HG03175 (cell line): ENCODE data around the gene LHX2.

Source experiments
- ATAC-seq: cut with Tn5 transposase; IDR thresholded peaks from one replicate; pipeline ENCODE4 v1.9.1; 2021; ENCODE audit warnings: mild to moderate bottlenecking, moderate library complexity; ENCODE audit not compliant: unreplicated experiment

The LHX2 gene

DNA sequence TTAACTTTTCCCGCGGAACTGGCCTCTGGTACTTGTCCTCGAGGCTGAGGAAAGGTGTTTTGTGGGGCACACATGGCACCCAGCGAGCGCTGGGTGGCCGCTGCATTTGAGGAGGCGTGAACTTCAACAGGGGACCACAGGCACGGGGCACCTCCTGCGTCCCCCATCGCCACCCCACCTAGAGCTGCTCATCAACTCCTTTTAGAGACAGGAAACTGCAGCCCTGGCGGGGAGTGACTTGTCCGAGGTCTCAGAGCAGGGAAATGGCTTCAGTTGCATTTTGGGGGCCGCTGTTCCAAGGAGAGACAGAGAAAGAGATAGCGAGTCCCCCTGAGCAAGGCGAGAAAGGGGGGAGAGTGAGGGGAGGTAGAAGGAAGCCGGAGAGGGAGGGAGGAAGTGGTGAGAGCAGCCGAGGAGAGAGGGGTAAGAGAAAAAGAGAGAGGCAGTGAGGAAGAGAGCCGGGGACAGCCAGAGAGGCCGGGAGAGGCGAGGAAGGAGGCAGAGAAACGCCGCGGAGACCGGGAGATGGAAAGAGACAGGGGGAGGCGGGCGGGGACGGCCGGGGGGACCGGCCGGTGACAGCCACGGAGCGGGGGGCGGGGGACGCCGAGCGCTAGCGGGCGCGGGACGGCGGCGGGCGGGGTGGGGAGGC lies 12.5 kb upstream of the LHX2 start:
- ATAC-seq = no peak

DNA sequence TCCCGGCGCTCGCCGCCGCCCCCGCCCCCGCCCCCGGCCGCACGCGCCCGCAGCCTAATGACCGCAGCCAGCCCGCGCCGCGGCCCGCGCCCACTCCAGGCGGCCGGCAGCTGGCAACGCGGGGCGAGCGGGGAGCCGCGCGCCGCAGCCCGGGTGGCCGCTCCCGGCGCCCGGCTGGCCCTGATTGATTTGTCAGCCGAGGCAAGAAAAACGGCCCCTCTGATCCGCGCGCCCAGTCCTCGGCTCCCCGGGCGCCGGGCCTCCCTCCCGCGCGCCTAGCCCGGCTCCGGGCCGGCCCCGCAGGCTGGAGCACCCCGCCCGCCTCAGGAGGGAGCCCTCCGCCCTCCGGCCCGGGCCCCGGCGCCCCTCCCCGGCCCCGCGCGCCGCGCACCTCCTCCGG lies 11.9 kb upstream of the LHX2 start:
- no peak for ATAC-seq

DNA sequence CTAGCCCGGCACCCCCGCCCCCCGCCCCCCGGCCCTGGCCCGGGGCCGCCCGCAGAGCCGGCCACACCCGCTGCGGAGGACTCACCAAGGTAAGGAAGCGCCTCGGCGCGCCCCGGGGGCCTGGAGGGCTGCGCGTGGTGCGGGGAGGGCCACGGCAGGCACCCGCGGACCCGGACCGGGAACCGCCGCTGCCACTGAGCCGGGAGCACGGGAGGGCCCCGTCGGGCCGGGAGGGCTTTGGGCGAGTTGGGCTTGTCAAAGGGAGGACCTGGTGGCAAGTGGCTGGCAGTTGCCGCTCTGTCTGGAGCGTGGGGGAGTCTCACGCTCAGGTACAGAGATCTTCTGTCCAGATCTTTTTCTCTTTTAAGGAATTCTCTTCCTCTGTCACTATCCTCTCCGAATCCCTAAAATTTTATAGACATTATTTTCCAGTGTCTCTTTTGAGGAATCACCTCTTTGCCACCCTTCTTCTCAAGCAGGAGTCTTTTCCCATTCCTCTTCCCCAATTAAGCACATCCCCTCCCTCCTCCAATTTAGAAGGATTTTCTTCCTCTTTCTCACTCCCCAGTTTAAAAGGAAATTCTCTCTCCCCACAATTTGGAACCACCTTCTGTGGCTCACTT lies 11.3 kb upstream of the LHX2 start:
- no peak for ATAC-seq

DNA sequence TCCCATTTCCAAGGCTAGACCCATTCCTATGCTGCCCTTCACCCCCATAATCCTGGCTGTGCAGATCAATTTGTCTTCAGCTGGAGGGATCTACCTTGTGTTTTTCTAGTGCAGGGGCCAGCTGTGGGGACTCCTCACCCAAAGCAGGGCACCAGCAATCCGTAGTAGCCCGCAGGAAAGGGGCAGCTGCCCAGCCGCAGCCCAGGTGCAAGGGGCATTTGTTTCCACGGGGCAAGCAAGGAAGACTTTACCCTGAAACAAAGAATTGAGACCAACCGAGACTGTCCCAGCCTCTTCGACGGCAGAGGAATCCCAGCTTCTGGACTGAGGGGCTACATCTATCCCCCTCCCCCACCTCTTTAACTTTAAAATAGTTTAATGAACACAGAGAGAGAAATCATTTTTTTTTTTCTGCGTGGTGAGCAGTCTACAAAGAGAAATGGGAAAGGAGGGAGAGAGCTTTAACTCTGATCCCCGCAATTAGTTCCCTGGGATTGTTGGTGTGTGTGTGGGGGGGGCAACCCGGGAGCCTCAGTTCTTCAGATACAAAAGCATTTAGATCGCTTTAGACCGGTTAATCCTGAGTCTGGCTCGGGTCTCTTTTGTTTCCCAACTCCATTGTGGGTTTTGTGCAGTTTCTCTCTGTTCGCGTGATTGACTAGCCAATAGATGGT lies 10.6 kb upstream of the LHX2 start:
- ATAC-seq = no peak

DNA sequence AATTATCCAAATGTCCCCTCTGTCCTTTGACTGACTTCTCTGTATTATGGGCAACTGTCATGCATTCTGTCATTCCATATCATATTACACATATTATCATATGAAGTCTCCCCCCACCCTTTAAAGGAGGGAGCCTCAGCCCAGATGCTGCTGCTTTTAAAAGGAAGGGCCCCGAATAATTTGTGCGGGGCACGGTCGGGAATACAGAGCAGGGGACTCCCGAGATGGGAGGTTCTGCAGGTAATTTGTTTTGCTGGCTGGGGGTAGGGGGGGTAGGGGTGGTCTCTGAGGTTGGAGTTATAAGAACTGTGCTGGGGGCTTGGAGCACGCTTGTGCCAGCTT lies 10.1 kb upstream of the LHX2 start:
- no peak for ATAC-seq

DNA sequence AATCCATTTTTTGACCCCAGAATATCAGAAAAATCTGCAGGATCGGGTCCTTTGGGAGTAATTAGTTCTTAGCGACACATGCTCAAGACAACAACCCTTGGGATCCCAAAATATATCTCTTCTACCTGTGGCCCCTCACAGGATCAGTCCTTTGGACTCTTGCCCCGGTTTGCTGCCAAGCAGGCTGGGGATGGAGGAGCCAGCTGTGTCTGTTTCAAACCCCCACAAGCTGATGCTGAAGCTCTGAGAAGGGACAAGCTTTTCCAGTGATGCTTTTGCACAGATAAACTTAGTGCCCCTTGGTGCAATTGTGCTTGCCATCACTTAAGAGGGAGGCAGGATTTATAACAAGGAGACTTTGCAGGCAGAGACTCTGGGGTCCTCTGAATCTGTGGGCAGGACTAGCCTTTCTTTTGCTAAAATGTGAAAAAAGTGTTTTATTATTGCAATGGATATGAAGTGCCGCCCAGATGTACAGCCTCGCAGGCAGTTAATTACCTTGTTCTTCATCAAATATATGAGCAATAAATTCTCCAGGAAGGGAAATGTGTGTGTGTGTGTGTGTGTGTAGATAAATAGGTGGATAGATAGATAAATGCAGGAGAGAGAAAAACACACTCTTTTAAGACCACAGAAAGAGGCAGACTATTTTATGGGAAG lies 9.6 kb upstream of the LHX2 start:
- no peak for ATAC-seq

DNA sequence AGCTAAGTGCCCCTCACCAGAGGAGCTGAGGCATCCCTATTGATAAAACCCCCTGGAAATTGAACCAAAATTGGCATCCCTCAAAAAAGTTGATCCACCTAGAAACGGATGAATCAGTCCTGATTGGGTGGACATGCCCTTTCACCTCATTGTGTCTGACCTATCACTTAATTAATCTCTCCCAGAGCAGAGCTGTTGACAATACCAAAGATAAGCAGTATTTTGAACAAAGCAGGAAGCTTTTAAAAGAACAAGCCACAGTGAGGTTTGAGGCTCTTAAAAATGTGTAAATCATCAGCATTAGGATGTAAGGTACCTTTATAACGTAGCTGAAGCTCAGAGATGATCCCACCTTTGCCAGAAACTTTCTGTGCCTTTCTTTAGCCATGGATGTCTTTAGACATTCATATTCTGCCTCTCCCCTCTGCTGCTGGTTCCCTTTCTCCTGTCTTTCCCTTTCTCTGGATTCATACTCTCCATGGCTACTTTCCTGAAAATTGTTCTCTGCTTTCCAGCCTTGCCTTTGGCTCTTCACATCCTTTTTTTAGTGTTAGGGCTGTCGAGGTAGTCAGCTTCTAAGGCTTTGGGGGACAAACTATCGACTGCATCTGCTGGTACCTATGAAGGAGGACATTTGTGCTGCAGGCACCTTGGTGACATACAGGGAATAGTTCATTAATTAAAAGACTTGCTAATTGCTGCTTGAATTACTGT lies 7.8 kb upstream of the LHX2 start:
- ATAC-seq = no peak

DNA sequence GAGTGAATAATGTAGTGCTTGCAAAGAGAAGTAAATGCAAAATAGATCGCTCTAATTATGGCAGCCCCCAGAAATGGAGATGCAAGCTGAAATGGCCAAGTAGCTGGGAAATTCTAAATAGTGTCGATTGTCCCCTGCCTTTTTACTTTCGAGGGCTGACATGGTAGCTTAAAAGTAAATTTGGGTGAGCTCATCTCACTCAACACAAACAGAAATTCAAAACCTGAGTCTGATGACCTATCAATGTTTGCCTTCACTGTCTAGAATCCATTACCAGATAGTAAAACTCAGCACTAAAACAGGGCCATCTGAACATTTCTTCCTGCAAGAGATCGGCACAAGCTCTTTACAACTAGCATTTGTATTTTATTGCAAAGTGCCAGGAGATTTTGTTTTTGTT lies 7.0 kb upstream of the LHX2 start:
- ATAC-seq = no peak

DNA sequence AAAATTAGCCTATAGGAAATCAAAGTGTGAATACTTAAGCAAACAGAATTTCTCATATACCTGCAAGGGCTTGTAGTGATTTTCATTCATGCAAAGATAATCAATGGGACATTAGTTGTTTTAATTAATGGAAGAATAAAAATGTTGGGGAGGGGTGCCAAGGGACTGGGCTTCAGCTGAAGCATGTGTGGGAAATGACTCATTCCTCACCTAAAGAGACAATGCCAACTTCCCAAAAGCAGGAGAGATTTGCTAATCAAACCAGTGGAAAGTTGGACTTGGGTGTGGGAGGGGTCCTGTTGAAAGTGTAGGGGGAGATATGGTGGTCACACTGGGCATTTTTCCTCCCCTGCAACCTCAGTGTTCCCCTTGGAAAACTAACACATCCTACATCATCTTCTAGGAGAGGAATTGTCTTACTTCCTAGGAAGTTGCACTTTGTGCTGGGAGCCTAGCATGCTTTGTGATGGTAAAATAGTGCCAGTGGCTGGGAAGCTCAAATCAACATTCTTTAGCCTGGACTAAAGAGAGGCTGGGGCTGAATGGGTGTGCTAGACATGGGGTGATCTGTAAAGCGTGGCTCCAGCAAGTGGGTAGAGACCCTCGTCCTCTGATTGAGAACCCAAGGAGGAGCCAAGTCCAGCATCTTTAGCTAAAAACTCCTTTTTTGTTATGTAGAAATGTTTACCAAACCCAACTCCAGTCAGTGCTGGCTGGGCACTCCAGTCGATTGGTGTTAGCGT lies 6.4 kb upstream of the LHX2 start:
- no peak for ATAC-seq

DNA sequence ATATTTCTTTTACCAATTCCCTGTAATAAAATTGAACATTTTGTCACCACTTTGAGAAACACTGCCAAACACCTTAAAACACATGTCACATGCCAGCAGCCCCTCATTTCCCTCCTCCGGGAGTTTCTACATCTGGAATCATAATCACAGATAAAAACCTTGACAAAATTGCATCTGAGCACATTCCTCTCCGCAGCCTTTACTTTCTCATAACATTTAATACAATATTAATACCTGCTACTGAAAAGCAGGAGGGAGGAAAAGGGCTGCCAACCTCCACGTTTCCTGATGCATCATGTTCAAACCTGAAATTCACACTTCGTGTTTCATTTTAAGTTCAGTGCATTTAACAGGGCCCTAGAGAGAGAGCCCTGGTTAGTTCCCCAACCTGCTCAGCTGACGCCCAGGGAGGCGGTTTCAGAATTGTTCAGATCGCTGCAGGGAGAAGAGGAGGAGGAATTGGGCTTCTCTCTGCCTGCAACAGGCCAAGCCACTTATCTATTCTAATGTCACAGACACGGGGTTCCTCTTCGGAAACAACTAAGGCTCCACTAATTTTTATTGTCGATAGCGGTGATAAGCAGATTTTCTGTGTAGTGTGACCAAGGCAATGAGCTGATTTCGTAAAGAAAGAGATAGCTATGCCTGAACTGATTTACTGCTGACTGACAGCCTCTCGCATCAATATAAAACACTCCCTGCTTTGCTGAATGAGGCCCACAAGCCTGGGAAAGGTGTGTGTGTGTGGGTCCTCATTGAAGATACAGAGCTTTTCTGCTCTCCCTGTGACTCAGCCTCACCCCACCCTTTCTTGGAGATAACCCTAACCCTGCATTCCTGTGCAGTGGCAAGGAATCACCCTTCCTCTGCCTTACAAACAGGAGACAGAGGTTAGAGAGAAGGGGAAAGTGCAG lies 4.9 kb upstream of the LHX2 start:
- ATAC-seq = no peak

DNA sequence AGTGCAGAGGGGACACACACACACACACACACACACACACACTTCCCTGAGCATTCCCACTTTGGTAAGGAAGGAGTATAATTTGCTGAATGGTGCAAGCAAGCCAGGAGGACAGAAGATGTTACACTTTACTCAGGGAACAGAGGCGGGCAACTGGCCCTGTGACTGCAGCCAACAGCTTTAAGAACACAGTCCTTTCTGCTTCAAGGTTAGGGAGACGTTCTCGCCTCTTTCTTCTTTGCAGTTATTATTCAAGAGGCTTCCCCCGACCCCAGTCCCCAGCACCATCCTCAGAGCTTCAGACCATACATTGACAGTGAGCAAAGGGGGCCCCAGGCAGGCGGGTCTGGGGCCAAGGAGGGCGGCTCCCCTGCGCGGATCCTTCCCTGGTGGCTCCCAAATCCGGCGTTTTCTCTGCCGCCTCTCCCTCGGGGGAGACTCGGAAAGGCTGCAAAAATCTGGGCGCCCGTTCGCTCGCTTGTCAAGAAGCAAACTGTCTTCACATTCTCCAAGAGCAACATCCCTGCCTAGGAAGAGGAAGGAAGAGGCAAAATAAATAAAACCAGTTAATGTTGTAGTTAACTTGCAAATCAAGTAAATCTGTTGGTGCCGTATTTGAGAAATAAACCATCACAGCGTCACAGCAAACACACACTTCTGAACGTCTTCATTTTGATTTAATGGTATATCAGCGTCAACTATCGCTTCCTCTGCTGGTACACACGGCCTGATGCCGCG lies 3.8 kb upstream of the LHX2 start:
- no peak for ATAC-seq

DNA sequence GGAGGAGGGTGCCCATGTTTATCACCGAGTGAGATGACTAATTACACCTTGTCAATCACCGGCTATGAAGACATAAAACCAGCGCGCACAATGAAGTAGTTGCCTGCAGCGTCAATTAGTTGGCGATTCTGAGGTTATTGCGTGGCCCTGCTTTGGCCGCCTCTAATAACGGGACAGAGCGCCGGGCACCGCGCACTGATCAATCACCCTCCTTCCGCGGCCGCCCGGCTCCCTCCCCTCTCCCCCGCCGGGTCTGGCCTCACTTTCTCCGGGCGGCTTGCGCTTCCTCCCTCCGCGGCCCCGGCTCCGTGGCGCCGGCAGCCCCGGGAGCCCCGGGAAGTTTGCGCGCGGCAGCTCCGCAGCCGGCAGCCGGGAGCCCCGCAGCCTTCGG lies 3.3 kb upstream of the LHX2 start:
- ATAC-seq = no peak

DNA sequence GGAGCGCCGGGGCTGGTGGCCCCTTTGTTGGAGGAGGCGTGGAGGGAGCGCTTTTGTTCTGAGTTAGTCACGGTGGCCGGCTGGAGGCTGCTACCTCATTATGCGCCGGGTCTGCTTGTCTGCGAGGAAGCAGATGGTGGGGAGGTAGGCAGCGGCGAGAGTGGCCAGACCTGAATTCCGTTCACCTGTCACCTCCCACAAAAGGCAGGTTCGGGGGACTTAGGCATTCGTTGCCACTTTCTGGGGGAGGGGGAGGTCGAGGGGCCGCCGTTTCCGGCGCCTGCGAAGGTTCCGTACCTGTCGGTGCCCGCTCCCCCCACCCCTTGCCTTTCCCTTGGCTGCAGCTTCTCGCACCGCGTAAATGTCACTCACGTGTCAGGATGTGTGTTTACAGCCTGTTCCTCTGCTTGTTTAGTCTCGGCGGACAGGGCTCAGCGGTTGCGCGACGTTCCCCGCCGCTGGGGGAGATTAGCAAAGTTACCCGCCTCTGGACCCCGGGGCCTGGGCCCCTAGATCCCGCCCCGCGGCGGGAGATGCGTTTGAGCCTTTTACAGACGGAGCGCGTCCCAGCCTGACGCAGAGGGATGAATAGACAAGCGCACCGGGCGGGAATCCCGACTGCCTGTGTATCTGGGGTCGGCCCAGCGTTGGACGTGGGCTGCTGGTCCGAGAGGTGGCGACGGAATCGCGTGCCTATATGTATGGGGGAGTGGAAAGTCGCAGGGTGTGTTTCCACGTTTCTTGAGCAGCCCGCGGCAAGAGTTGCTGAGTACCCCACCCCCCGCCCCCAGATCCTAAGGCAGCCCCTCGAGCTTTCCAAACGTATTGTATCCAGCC lies 2.7 kb upstream of the LHX2 start:
- no peak for ATAC-seq

DNA sequence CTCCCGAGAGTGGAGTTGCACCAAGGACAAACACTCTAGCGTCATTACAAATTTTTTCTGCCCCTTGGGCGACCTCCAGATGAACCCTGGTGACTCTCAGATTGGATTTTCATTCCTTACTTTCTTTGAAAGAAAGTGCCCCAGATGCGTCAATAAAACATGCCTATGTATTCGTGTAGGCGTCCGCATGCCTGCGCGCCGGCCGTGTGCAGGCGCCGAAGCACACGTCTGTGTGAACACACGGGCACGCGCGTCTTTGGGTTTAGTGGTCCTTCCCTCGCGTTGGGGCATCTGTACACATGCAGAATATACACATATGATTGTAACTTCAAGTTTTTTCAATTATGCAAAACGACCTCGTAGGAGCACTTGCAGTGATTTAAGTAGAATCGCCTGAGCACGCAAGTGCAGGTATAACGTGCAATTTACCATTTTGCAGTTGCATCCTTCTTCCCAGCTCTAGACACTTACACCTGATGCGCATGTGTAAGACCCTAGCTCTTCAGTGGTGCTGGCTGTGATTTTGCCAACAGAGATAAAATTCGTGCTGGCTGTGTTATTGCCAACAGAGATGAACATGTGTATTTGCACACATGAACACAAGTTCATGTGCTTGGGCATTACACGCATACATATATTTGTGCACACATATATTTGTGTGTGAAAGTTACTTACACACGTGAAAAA lies 1.9 kb upstream of the LHX2 start:
- no peak for ATAC-seq

DNA sequence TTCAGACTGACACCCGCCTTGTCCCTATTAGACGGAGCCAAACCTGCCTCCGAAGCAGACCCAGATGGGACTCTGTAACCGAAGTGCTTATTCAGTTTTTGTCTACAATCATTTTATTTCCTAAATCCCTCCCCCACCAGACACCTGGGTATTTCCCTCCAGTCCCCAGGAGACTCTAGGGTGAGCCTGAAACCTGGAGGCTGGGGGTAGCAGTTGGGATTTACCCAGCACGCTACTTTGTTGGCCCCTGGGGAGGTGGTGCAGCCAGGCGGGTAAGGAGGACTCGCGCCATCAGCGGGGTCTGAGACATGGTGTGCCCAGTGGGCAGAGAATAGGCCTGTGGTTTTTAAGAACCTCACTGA lies 1.3 kb upstream of the LHX2 start:
- ATAC-seq = no peak

DNA sequence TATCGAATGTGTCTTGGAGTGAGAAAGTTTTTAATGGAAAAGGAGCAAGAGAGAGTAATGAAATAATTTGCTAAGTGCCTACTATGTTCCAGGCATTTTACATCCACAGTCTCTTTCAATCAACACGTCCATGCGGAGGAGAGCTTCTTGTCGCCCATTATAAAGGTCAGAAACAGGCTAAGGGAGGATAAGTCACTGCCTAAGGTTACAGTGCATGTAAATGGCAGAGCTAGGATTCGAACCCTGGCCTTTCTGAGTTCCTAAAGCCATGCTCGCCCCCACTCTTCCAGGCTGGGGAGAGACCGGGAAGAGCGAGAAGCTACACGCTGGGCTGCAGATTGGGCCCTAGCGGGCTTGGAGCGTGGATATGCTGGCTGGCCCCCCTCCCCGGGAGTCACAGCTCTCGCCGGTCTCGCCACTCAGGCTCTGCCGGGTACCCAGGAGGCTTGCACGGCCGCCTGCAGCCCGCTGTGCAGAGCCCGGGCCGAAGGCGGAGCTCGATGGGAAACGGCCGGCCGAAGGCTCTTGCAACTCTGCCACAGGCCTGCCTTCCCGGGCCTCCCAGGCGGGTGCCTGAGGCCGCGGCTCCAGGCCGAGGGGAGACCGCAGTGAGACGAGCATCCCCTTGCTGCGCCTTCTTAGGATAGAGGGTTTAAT lies 775 bp upstream of the LHX2 start:
- ATAC-seq = no peak
